HUES48 (cell line): ENCODE data around the gene FAIM.
"Not testable (repeated sequence)": the region's sequence is repeated elsewhere in the genome, so short reads cannot be mapped to it uniquely, and the experiment has no call there.

Experiments
- H3K27ac ChIP-seq: one replicate; pipeline ENCODE4 v1.7.0; 2013; ENCODE audit warnings: low read depth, low read length, inconsistent platforms
- H3K27me3 ChIP-seq: 2 replicates; pipeline ENCODE4 v1.6.1; 2013; ENCODE audit warnings: mild to moderate bottlenecking, low read length; ENCODE audit not compliant: control insufficient read depth, insufficient read depth
- H3K36me3 ChIP-seq: 2 replicates; pipeline ENCODE4 v1.6.1; 2013; ENCODE audit warnings: low read length; ENCODE audit not compliant: control insufficient read depth, insufficient read depth
- H3K4me1 ChIP-seq: 2 replicates; pipeline ENCODE4 v1.6.1; 2013; ENCODE audit warnings: mild to moderate bottlenecking, low read length; ENCODE audit not compliant: control insufficient read depth, insufficient read depth
- H3K4me3 ChIP-seq: 2 replicates; pipeline ENCODE4 v1.5.1; 2013; ENCODE audit warnings: mild to moderate bottlenecking, low read depth, low read length
- H3K9ac ChIP-seq: 2 replicates; pipeline ENCODE4 v1.6.1; 2013; ENCODE audit warnings: mild to moderate bottlenecking, low read depth, low read length, moderate library complexity
- H3K9me3 ChIP-seq: 2 replicates; pipeline ENCODE4 v1.6.1; 2013; ENCODE audit warnings: low read length; ENCODE audit not compliant: control insufficient read depth, insufficient read depth

The FAIM gene, protein sequence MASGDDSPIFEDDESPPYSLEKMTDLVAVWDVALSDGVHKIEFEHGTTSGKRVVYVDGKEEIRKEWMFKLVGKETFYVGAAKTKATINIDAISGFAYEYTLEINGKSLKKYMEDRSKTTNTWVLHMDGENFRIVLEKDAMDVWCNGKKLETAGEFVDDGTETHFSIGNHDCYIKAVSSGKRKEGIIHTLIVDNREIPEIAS

DNA sequence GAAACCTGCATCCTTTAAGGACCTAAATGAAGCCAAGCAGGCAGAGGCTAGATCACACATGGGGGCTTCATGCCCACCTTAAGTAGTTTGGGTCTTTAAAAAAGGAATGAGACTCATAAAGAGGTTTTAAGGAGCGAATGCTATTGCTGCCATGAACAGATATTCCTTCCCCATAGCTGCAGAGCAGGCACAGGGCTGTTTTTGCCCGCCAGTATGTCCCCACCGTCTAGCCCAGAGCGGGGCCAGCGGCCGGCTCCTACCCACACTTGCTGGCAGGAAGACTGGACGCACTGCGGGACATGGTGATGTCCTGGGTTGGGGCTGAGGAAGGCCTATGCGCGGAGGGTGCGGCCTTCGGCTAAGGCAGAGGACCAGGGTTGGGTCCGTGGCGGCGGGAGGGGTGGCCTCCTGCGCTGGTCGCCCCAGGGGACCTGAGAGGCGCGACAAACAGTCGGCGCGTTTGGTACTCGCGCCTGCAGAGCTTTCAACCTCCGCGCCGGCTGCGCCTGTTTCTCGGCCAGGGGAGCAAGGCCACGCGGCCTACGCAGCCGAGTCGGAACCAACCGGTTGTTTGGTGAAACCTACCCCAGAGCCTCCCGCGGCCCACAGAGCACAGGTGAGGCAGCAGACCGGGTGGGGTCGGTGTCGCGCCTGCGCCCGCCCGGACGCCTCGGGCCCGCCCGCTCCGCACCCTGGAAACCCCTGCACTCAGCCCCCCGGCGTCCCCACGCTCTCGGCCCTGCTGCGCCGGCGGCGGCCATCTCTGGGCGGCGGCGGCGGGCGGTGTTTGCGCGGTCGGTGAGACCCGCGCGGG is at the start of gene FAIM:
Gene FAIM, plus strand, starts transcription at position 450 of the 814 bp plus-strand sequence. CDS start 10,956 bp downstream, outside the sequence.
- H3K4me3 ChIP-seq = peak within 1 kb of the TSS; percentile 68
- H3K4me1 ChIP-seq = peaks cover 6% of the 10 kb centered on the region; the same call in 1 of the 2 replicates
- peak within 1 kb of the TSS; percentile 78 for H3K9ac ChIP-seq
- H3K36me3 ChIP-seq = no peaks in the 10 kb centered on the region
- H3K9me3 ChIP-seq = no peaks in the 10 kb centered on the region
- H3K27ac ChIP-seq = peak within 1 kb of the TSS; percentile 59
- H3K27me3 ChIP-seq = peaks cover 5% of the 10 kb centered on the region; the same call in 1 of the 2 replicates

DNA sequence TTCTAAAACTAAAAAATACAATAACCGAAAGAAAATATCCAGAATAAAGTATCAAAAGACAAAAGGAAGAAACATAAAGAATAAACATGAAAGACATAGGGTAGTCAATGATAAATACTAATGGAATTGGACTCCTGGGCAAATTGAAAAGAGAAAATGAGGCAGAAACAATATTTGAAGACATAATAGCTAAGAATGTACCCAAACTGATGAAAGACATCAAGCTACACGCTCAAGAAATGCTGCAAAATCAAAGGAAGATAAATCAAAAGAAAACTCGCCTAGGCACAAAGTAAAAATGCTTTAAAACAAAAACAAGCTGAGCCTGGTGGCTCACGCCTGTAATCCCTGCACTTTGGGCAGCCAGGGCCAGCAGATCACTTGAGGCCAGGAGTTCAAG is 49.4 kb upstream of the FAIM start:
- Histone ChIP-seq H3K4me1 (no peaks in the 10 kb centered on the region), H3K27me3 (no peaks in the 10 kb centered on the region), H3K36me3 (no peaks in the 10 kb centered on the region), H3K4me3 (no peak overlapping the region), H3K9ac (no peak overlapping the region), H3K27ac (no peak overlapping the region), H3K9me3 (peaks cover 11% of the 10 kb centered on the region; the same call in 1 of the 2 replicates)

DNA sequence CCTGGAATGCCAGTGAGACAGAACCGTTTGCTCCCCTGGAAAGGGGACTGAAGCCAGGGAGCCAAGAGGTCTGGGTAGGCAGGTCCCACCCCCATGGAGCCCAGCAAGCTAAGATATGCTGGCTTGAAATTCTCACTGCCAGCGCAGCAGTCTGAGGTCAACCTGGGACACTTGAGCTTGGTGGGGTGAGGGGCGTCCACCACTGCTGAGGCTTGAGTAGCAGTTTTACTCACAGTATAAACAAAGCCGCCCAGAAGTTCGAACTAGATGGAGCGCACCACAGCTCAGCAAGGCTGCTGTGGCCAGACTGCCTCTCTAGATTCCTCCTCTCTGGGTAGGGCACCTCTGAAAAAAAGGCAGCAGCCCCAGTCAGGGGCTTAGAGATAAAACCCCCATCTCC is 48.1 kb upstream of the FAIM start:
- Histone ChIP-seq H3K4me3 (no peak overlapping the region), H3K9ac (no peak overlapping the region), H3K27ac (no peak overlapping the region), H3K4me1 (no peaks in the 10 kb centered on the region), H3K9me3 (peaks cover 10% of the 10 kb centered on the region; the same call in 1 of the 2 replicates), H3K36me3 (no peaks in the 10 kb centered on the region), H3K27me3 (no peaks in the 10 kb centered on the region)

DNA sequence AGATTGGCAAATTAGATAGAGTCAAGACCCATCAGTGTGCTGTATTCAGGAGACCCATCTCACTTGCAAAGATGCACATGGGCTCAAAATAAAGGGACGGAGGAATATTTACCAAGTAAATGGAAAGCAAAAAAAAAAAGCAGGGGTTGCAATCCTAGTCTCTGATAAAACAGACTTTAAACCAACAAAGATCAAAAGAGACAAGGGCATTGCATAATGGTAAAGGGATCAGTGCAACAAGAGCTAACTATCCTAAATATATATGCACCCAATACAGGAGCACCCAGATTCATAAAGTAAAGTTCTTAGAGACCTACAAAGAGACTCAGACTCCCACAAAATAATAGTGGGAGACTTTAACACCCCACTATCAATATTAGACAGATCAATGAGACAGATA is 45.7 kb upstream of the FAIM start:
- H3K27me3 ChIP-seq, H3K4me1 ChIP-seq, H3K4me3 ChIP-seq, H3K9me3 ChIP-seq, H3K27ac ChIP-seq, H3K36me3 ChIP-seq, H3K9ac ChIP-seq: not testable (repeated sequence)

DNA sequence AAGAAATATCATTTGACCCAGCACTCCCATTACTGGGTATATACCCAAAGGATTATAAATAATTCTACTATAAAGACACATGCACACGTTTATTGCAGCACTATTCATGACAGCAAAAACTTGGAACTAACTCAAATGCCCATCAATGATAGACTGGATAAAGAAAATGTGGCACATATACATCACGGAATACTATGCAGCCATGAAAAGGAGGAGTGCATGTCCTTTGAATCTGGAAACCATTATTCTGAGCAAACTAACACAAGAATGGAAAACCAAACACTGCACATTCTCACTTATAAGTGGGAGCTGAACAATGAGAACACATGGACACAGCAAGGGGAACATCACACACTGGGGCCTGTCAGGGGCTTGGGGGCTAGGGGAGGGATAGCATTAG is 42.3 kb upstream of the FAIM start:
- H3K36me3 ChIP-seq, H3K4me1 ChIP-seq, H3K9ac ChIP-seq, H3K4me3 ChIP-seq, H3K27me3 ChIP-seq, H3K27ac ChIP-seq, H3K9me3 ChIP-seq: not testable (repeated sequence)

DNA sequence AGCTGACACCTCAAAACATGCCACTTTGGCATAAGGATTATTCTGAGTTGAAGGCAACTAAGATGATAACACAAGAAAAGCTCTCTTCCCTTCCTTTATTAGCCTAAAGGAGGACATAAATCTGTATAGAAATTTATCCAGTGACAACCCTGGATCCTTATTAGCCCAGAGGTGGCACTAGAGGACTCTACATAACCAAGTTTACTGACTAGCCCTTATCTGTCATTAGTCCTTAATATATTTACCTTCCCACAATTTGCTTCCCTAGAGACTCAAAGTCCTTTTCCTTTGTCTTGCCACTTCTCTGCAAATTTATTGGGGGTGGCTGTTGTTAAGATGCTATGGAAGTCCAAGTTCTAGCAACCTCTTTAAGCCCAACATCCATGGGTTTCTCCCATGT is 41.2 kb upstream of the FAIM start:
- Histone ChIP-seq H3K4me1 (no peaks in the 10 kb centered on the region), H3K27ac (no peak overlapping the region), H3K9ac (no peak overlapping the region)

DNA sequence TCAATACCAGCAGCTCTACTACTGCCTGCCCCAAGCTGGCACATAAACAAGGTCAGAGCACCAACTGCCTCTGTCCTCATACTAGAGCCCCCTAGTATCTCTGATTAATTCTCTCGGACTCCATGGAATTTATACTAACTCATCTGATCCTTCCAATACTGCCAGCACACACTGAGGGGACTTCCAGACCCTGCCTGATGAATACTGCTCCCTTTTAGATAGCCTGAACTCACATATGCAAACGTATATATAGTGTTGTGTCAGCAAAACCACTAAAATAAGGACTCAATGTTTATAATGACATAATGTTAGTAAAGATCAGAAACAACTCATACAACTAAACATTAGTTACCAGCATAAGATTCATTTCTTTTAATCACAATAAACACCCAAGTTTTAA is 39.5 kb upstream of the FAIM start:
- Histone ChIP-seq H3K27me3 (no peaks in the 10 kb centered on the region), H3K27ac (no peak overlapping the region), H3K36me3 (peaks cover 8% of the 10 kb centered on the region), H3K9ac (no peak overlapping the region), H3K4me1 (no peaks in the 10 kb centered on the region), H3K4me3 (no peak overlapping the region), H3K9me3 (peaks cover 4% of the 10 kb centered on the region; the same call in 1 of the 2 replicates)

More for the DNA sequence above, 41.2 kb upstream of the FAIM start:
- Histone ChIP-seq H3K36me3 (peaks cover 8% of the 10 kb centered on the region), H3K4me3 (no peak overlapping the region), H3K27me3 (no peaks in the 10 kb centered on the region), H3K9me3 (no peaks in the 10 kb centered on the region)

DNA sequence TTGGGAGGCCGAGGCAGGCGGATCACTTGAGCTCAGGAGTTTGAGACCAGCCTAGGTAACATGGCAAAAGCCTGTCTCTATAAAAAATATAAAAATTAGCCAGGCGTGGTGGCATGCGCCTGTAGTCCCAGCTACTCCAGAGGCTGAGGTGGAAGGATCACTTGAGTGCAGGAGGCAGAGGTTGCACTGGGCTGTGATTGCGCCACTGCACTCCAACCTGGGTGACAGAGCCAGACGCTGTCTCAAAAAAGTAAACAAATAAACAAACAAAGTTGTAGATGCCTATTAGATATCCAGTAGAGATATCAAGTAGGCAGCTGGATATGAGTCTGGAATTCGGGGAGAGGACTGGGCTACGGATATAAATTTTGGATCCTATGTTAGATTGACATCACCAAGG is 38.9 kb upstream of the FAIM start:
- H3K27me3 ChIP-seq, H3K4me3 ChIP-seq, H3K36me3 ChIP-seq, H3K27ac ChIP-seq, H3K9me3 ChIP-seq, H3K9ac ChIP-seq, H3K4me1 ChIP-seq: not testable (repeated sequence)

DNA sequence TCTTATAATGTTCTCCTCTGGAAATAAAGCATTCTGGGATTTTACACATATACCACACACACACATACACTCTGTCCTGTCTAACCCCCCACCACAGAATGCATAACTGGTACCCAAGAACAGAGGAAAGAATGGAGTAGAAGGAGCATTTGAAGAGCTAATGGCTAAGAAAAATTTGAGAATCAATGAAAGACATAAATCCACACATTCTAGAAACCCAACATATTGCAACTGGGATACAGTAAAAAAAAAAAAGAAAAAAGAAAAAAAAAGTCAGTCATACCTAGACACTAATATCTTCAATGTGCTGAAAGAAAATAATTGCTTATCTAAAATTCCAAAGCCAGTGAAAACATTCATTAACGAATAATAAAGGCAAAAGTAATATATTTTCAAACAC is 35.4 kb upstream of the FAIM start:
- peaks cover 6% of the 10 kb centered on the region; the same call in 1 of the 2 replicates for H3K36me3 ChIP-seq
- no peak overlapping the region for H3K9ac ChIP-seq
- no peak overlapping the region for H3K27ac ChIP-seq
- no peaks in the 10 kb centered on the region for H3K4me1 ChIP-seq
- no peak overlapping the region for H3K4me3 ChIP-seq
- no peaks in the 10 kb centered on the region for H3K27me3 ChIP-seq
- H3K9me3 ChIP-seq = peaks cover 6% of the 10 kb centered on the region; the same call in 1 of the 2 replicates

DNA sequence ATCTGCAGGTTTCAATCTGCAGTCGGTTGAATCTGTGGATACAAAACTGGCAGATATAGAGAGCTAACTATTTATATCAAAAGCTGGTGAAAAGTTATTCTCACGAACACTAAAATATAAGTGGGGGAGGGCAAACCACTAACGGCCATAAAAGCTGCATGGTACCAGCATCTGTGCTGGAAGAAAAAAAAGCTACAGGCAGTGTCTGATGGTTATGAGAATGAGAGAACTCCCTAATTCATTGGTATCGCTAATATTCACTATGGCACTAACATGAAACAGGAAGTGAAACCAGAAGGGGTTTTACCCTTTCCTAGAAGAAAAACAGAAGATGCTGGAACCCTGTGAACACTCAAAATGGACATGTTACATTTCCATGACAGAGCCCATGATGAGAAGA is 30.4 kb upstream of the FAIM start:
- no peak overlapping the region for H3K9ac ChIP-seq
- no peaks in the 10 kb centered on the region for H3K27me3 ChIP-seq
- H3K36me3 ChIP-seq = no peaks in the 10 kb centered on the region
- H3K27ac ChIP-seq = no peak overlapping the region
- H3K9me3 ChIP-seq = peaks cover 6% of the 10 kb centered on the region; the same call in 1 of the 2 replicates
- H3K4me1 ChIP-seq = peaks cover 16% of the 10 kb centered on the region
- no peak overlapping the region for H3K4me3 ChIP-seq

DNA sequence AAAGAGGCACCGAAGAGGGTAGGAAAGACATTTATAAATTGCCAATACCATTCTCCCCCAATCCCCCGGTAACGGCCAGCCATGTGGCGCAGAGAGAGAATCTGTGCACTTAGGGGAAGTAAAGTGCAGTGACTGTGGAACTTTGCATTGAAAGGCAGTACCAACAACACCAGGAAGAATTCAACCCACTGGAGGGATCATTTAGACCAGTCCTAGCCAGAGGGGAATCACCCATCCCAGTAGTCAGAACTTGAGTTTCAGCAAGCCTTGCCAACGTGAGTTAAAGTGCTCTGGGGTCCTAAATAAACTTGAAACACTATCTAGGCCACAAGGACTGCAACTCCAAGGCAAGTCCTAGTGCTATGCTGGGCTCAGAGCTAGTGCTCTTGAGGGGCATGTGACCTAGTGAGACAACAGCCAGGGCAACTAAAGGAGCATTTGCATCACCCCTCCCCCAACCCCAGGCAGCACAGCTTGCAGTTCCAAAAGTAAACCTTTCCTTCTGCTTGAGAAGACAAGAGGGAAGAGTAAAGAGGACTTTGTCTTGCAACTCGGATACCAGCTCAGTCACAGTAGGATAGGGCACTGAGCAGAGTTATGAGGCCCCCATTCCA is 29.5 kb upstream of the FAIM start:
- Histone ChIP-seq H3K27me3 (no peaks in the 10 kb centered on the region), H3K27ac (no peak overlapping the region), H3K9me3 (peaks cover 1% of the 10 kb centered on the region; the same call in 1 of the 2 replicates), H3K4me3 (no peak overlapping the region), H3K36me3 (no peaks in the 10 kb centered on the region), H3K4me1 (peaks cover 16% of the 10 kb centered on the region), H3K9ac (no peak overlapping the region)
